HG03025 (cell line): ENCODE measurements around the gene COL4A2.
"Not testable (repeated sequence)": the region's sequence is repeated elsewhere in the genome, so short reads cannot be mapped to it uniquely, and the experiment has no call there.

Experiments
- ATAC-seq: cut with Tn5 transposase; IDR thresholded peaks from one replicate; pipeline ENCODE4 v1.9.1; 2021; ENCODE audit warnings: mild to moderate bottlenecking, moderate library complexity; ENCODE audit not compliant: unreplicated experiment, low FRiP score

Gene COL4A2

GRCh38 chr13:110521296-110521680 is 214.2 kb downstream of the COL4A2 start:
- no peak for ATAC-seq

- ATAC-seq = no peak
Measured at GRCh38 chr13:110521946-110522345, 214.9 kb downstream of the COL4A2 start.

GRCh38 chr13:110522721-110523120 is 215.6 kb downstream of the COL4A2 start:
- no peak for ATAC-seq

GRCh38 chr13:110523180-110523579 is 216.1 kb downstream of the COL4A2 start:
- no peak for ATAC-seq

GRCh38 chr13:110523838-110524540 is 216.9 kb downstream of the COL4A2 start:
- ATAC-seq = no peak

- ATAC-seq = no peak
Measured at GRCh38 chr13:110524541-110525257, 217.6 kb downstream of the COL4A2 start.

GRCh38 chr13:110525328-110526319 is 218.5 kb downstream of the COL4A2 start:
- ATAC-seq = peak; percentile 74

GRCh38 chr13:110528371-110528770 is 221.3 kb downstream of the COL4A2 start:
- no peak for ATAC-seq

GRCh38 chr13:110528911-110529310 is 221.8 kb downstream of the COL4A2 start:
- no peak for ATAC-seq

GRCh38 chr13:110529522-110530311 is 222.6 kb downstream of the COL4A2 start:
- ATAC-seq = no peak

- ATAC-seq = no peak
Measured at GRCh38 chr13:110531100-110531499, 224.0 kb downstream of the COL4A2 start.

- no peak for ATAC-seq
Measured at GRCh38 chr13:110531671-110532083, 224.6 kb downstream of the COL4A2 start.

- not testable (repeated sequence) for ATAC-seq
Measured at GRCh38 chr13:110532258-110532657, 225.2 kb downstream of the COL4A2 start.

GRCh38 chr13:110533771-110534670 is 226.9 kb downstream of the COL4A2 start:
- ATAC-seq = no peak

- ATAC-seq = no peak
Measured at GRCh38 chr13:110535526-110535925, 228.4 kb downstream of the COL4A2 start.

- no peak for ATAC-seq
Measured at GRCh38 chr13:110536006-110536693, 229.1 kb downstream of the COL4A2 start.

GRCh38 chr13:110538632-110539031 is 231.5 kb downstream of the COL4A2 start:
- ATAC-seq = no peak

- ATAC-seq = no peak
Measured at GRCh38 chr13:110539894-110540293, 232.8 kb downstream of the COL4A2 start.
